Measurements from ENCODE around the gene AK6.
"Not testable (repeated sequence)": the region's sequence is repeated elsewhere in the genome, so short reads cannot be mapped to it uniquely, and the experiment has no call there.

The AK6 gene

DNA sequence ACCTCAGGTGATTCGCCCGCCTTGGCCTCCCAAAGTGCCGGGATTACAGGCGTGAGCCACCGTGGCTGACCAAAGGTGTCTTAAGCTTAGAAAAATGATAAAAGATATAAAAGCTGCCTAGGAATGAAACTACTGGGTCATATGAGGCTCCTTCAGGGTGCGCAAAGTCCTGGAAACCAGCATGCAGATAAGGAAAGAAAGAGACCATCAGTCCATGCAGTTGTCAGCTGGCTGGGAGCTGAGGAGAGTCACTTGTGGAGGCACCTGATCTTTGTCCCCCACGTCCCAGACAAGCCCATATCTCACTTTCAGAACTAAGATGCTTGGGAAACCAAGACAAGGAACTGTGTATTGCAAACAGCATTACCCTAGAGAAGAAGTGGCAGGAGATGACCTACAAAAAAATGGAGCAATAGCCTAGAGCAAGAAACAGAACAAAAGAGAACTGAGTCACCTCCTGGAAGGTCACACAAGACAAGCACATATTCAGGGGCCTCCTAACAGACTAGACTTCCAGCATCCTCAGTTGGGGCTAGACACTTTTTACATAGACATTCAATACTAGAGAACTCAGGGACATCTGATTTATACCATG is 33.9 kb downstream of the AK6 start:
- DNase-seq (ENCODE audit: low read depth) = no peak

DNA sequence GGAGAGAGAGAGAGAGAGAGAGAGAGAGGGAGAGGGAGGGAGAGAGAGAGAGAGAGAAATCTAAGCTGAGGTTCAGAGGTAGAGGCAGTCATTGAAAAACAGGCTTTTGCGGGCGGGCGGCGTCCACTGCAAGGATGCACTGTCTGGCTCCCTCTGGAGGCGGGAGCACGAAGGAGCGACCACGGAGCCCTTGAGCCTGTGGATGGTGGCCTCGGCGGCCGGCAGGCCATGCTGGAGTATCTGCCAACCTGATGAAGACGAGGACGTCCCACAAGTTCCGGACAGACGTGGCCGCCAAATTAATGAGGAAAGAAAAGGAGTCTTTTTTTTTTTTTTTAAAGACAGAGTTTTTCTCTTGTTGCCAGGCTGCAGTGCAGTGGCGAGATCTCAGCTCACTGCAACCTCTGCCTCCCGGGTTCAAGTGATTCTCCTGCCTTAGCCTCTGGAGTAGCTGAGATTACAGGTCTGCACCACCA is 34.5 kb downstream of the AK6 start:
- peak; percentile 59 for DNase-seq (ENCODE audit: low read depth)

DNA sequence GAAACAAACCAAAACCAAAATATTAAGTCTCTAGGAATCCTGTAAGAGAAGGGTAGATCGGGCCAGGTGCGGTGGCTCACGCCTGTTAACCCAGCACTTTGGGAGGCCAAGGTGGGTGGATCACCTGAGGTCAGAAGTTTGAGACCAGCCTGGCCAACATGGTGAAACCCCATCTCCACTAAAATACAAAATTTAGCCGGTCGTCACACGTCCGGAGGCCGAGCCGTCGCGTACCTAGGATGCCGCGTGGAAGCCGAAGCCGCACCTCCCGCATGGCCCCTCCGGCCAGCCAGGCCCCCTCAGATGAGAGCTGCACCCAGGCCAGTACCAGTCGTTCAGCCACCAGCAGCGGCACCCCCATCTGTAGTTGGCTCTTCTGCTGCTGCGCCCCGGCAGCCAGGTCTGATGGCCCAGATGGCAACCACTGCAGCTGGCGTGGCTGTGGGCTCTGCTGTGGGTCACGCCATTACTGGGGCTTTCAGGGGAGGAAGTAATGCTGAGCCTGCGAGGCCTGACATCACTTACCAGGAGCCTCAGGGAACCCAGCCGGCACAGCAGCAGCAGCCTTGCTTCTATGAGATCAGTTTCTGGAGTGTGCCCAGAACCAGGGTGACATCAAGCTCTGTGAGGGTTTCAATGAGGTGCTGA is 35.5 kb downstream of the AK6 start:
- not testable (repeated sequence) for DNase-seq (ENCODE audit: low read depth)

DNA sequence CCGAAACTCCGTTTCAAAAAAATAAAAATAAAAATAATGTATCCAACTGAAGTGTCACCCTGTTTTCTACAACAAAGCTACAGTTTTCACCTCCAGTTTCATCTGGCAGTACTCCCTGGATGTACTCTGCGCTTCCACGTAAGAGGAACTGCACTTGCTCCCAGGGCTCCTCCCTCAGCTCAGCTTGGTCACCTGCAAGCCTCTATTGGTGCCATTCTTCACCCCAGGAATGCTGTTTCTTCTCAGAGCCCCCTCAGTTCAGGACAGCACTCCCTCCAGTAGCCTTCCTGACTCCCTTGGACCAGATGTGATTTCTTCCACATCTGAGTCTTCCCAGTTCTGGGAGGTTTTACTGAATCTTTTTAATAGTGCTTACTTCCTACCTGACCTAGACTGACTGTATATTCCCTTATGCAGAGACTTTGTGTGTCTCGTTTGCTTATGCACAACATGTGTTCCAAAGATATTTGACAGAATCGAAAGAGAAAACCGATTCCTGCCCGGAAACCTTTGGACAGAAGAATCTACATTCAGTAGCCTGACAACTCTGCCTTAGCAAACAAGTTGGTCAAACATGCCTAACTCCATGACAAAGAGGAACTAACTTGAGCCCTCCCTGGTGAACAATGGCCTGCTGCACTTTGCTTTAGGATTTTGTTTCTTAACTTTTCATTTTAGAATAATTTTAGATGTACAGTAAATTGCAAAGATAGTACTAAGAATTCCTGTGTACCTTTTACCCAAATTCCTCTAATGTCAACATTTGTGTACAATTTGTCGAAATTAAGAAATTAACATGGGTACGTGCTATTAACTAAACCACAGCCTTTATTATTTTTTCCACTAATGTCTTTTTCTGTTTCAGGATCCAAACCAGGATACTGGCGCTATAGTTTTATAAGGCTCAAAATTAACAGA is 37.5 kb downstream of the AK6 start:
- no peak for DNase-seq (ENCODE audit: low read depth)

DNA sequence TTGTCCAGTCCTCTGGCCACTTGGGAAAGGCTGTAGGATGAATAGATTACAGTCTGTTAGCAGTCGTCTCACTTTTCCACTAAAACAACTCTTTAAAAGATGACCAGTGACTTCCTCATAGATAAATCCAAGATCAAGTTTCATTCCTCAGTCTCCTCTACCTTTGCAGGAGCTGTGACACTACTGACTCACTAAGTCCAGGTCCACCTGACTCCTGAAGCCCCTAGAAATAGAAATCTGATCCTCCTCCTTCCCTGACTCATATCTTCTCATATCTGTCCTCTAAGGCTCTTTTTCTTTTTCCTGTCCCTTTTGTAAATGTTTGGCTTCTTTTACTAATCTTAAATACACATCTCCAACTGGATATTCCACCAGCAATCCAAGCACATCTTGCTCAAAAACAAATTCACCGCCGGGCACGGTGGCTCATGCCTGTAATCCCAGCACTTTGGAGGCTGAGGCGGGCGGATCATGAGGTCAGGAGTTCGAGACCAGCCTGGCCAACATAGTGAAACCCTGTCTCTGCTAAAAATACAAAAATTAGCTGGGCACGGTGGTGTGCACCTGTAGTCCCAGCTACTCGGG is 39.3 kb downstream of the AK6 start:
- no peak for DNase-seq (ENCODE audit: low read depth)

DNA sequence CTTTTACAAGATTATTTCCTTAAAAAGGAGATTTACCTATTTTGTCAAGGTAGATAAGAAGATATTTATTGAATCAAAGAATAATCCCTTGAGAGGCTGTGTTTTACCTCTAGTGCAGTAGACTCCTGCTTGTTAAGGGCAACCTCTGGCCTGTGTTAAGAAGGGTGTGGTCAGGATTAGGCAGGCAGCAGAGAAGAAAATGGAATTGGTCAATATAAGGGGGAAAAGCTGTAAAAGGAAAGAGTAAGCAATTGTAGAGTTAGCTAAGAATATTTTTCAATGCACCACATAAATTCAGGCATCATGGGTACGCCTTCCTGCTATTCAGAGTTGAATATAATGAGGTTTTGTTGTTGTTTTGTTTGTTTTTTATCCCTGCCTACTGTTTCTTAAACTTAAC is 43.0 kb downstream of the AK6 start:
- DNase-seq (ENCODE audit: low read depth) = no peak

DNA sequence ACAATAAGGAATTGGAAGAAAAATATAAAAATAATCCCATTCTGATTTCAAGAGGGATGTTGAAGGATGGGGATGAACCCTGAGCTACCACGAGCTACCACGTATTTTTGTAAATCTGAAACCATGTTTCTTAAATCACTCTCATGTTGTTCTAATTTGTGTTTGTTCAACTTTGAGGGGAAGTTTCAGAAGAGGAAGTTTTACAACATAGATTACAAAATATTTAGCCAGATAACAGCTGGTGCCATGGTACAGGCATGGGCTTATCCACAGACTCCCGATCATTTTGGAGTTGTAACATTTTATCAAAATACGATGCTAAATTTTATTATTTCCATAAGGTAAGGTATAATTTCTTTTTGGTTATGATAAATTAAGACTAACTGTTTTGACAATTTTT is 51.9 kb downstream of the AK6 start:
- DNase-seq (ENCODE audit: low read depth) = no peak

DNA sequence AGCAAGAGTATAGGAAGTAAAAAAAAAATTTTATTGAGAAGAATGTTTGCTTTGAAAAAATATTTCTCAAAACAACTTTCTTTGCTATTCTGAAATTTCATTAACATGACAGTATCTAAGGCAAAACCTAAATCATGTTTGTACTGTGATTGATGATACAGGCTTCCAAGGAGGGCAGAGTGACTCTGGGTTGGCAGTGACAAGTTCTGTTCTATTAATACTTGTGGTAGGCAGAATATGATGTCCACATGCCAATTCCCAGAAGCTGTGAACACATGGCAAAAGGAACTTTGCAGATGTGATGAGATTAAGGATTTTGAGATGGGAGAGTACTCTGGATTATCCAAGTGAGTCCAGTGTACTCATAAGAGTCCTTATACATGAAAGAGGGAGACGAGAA is 53.3 kb downstream of the AK6 start:
- no peak for DNase-seq (ENCODE audit: low read depth)

DNA sequence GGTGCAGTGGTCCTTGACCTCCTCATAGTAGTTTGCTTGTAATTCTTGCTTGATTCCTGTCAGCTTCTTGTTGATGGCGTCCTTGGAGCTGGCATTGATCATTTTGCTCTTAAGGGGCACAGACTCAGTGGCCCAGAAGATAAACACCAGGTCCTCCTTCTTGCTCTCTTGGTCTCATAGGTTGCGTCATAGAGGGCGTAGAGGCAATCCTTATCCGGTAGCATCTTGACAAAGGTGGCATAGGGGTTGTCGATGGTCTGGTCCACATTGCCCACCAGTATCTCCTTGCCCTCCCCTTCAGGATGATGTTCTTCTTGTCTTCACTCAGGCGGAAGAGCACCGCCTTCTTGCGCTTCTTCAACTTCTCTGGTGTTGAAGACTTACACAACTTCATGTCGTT is 55.9 kb downstream of the AK6 start:
- DNase-seq (ENCODE audit: low read depth) = no peak

DNA sequence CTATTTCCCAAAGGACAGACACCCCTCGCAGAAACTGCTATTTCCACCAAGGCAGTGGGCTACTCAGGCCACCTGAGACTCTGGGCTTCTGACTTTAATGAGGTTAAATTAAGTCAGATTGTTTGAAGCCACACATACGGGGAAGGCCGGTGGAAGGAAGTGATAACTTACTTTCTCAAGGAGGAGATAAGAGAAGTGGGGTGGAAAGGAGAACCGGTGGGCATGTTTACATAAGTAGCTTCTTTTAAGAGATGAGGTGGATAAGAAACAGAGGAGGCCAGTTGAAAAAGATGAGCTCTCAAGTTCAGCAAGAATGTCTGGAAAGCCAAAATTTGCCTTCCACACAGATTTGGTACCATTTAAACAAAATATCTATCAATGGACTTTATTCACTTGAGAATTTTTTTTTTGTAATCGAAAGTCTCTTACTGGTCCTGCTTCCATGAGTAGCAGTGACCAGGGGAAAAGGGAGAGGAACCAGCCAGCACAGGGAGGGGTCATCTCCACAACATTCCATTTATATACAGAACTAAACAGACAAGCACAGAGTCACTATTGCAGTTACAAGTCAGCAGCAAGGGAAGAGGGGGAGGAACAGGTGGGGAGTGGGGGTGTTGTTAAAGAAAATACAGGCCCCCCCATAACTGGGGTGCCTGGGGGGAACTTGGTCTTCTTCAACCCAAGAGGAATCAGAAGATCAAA is 56.7 kb downstream of the AK6 start:
- no peak for DNase-seq (ENCODE audit: low read depth)

DNA sequence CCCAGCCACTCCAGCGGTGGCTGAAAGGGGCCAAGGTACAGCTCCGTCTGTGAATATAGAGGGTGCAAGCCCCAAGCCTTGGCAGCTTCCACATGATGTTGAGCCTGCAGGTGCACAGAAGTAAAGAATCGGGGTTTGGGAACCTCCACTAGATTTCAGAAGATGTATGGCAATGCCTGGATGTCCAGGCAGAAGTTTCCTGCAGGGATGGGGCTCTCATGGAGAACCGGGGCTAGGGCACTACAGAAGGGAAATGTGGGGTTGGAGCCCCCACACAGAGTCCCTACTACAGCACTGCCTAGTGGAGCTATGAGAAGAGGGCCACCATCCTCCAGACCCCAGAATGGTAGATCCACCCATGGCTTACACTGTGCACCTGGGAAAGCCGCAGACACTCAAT is 59.9 kb downstream of the AK6 start:
- no peak for DNase-seq (ENCODE audit: low read depth)

DNA sequence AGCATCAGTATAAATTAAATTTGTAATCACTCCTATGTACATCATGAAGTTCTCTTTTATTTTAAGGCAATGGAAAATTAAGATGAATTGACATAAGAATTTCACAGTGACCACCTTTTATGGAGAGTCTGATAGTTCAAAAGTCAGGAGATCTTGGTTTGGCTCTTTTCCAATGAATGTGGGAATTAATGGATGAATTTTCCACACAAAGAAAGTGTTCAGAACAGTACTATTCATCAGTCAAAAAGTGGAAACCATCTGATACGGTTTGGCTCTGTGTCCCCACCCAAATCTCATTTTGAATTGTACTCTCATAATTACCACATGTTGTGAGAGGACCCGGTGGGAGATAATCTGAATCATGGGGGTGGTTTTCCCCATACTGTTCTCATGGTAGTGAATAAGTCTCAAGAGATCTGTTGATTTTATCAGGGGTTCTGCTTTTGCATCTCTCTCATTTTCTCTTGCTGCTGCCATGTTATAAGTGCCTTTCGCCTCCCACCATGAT is 61.2 kb downstream of the AK6 start:
- no peak for DNase-seq (ENCODE audit: low read depth)

DNA sequence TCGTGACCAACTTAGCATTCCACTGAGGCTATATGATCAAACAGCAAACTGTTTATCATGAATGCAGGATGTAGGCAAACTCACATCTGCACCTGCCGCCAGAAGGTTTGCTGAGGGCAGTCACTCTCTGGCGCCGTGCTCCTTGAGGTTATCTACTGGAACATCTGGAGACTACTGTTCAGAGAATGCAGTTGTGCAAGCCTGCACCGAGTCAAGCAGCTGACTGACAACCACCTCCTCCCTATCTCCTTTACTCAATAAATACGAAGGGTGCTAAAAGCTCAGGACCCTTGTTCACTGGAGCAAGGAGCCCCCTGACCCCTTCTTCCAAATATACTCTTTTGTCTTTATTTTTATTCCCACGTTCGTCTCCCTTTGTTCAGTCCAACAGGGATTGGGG is 63.8 kb downstream of the AK6 start:
- DNase-seq (ENCODE audit: low read depth) = no peak

Data from activated T-cell treated with anti-CD3 and anti-CD28 coated beads for 1 hour (primary cell).